ENCODE data around the gene TRPM2.

DNA sequence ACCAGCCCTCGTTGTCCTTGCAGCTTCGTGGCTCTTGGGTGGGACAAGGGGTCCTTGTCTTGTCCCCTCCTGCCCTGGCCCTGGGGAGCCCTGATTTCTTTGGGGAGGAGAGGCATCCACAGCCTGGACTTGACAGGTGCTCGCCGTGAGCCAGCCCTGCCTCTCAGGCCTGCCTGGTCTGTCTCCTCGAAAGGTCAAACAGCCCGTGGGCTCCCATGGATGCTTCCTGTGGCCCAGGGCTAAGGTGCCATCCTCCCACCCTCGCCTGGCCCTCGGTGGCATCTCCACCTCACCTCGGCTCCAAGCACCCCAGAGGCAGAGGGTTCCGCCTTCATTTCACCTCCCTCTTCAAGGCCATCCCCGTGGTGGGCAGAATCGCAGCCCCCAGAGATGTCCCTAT lies 110.9 kb downstream of the TRPM2 start:
- TF ChIP-seq, protein P1, sequence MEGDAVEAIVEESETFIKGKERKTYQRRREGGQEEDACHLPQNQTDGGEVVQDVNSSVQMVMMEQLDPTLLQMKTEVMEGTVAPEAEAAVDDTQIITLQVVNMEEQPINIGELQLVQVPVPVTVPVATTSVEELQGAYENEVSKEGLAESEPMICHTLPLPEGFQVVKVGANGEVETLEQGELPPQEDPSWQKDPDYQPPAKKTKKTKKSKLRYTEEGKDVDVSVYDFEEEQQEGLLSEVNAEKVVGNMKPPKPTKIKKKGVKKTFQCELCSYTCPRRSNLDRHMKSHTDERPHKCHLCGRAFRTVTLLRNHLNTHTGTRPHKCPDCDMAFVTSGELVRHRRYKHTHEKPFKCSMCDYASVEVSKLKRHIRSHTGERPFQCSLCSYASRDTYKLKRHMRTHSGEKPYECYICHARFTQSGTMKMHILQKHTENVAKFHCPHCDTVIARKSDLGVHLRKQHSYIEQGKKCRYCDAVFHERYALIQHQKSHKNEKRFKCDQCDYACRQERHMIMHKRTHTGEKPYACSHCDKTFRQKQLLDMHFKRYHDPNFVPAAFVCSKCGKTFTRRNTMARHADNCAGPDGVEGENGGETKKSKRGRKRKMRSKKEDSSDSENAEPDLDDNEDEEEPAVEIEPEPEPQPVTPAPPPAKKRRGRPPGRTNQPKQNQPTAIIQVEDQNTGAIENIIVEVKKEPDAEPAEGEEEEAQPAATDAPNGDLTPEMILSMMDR (IDR thresholded peaks at IDR 0.05): no peak
- TF ChIP-seq POLR2A (IDR thresholded peaks at IDR 0.05): no peak
